Umbilical cord (tissue), 2 donors: ENCODE results near the gene PPP2R5D. TPM values are rescaled to one million over a fixed set of nuclear protein-coding genes. Genes with fewer than 3 reads are reported as not detected.

Experiments used
- DNase-seq: peaks from one replicate; pipeline ENCODE4 v3.0.0-alpha.2; 2015; ENCODE audit warnings: low spot score
- total RNA-seq: library from RNA; depleted of rRNA; stranded (reverse); fragments of >200 nt; gene quantifications from one replicate; pipeline ENCODE4 v1.2.3, GENCODE V29; 2014; ENCODE audit warnings: low replicate concordance; ENCODE audit not compliant: insufficient read depth

The PPP2R5D gene
- total RNA-seq, 1 donor from 2014 or later, result 26.7 TPM

- DNase-seq, result no peak
Observed at GRCh38 chr6:43055966-43056365, 71.6 kb downstream of the PPP2R5D start.

GRCh38 chr6:43058531-43058930, 74.2 kb downstream of the PPP2R5D start:
- no peak for DNase-seq

- DNase-seq, result peak; percentile 99
Observed at GRCh38 chr6:43059168-43060033, 75.0 kb downstream of the PPP2R5D start, which contains the start of the genes KLC4 and MRPL2. Gene KLC4, plus strand, starts transcription at chr6:43059631. Its CDS starts 1,705 bp downstream, at chr6:43061336. Gene MRPL2, minus strand, starts transcription at chr6:43059434. Its CDS starts 53 bp downstream, at chr6:43059381.

- peak; percentile 25 for DNase-seq
Observed at GRCh38 chr6:43060034-43060754, 75.8 kb downstream of the PPP2R5D start.

- DNase-seq, result no peak
Observed at GRCh38 chr6:43060755-43061633, 76.6 kb downstream of the PPP2R5D start.

GRCh38 chr6:43061861-43062260, 77.5 kb downstream of the PPP2R5D start:
- no peak for DNase-seq

Other genes with a start within 250 kb of the PPP2R5D start
- 29.4 TPM for gene TBCC, start 238.5 kb upstream of the PPP2R5D start, total RNA-seq
- gene BICRAL, start 202.5 kb upstream of the PPP2R5D start, total RNA-seq, result 10.8 TPM
- gene RPL7L1, start 105.0 kb upstream of the PPP2R5D start, total RNA-seq, result 77.3 TPM
- gene PTCRA, start 68.5 kb upstream of the PPP2R5D start, total RNA-seq, result 2.6 TPM
- 14.4 TPM for gene CNPY3, start 55.1 kb upstream of the PPP2R5D start, total RNA-seq
- not detected for gene GNMT, start 23.8 kb upstream of the PPP2R5D start, total RNA-seq
- gene PEX6, start 5.4 kb upstream of the PPP2R5D start, total RNA-seq, result 9.4 TPM
- 56.1 TPM for gene MEA1, start 29.4 kb downstream of the PPP2R5D start, total RNA-seq
- gene KLHDC3, start 29.7 kb downstream of the PPP2R5D start, total RNA-seq, result 135 TPM
- gene RRP36, start 37.1 kb downstream of the PPP2R5D start, total RNA-seq, result 26.2 TPM
- 27.0 TPM for gene CUL7, start 69.3 kb downstream of the PPP2R5D start, total RNA-seq
- 12.8 TPM for gene MRPL2, start 74.9 kb downstream of the PPP2R5D start, total RNA-seq
- 14.4 TPM for gene KLC4, start 75.1 kb downstream of the PPP2R5D start, total RNA-seq
- gene PTK7, start 91.7 kb downstream of the PPP2R5D start, total RNA-seq, result 196 TPM
- gene SRF, start 186.7 kb downstream of the PPP2R5D start, total RNA-seq, result 34.2 TPM
- gene CUL9, start 197.6 kb downstream of the PPP2R5D start, total RNA-seq, result 15.2 TPM
- gene DNPH1, start 244.9 kb downstream of the PPP2R5D start, total RNA-seq, result 20.9 TPM